NCI-H2227 (cell line): Measurements from ENCODE around the gene UPB1.

Experiments
- DNase-seq: peaks from one replicate; lab custom pipeline; 2025; ENCODE audit not compliant: unreplicated experiment; lab: John Stamatoyannopoulos, UW

UPB1 gene

GRCh38 chr22:24503137-24503842, 8.2 kb downstream of the UPB1 start:
- DNase-seq: peak; percentile 10

GRCh38 chr22:24503843-24504338, 8.8 kb downstream of the UPB1 start:
- no peak for DNase-seq

- DNase-seq: no peak
These were observed 9.4 kb downstream of the UPB1 start for GRCh38 chr22:24504540-24504939.

- no peak for DNase-seq
These were observed 10.0 kb downstream of the UPB1 start for GRCh38 chr22:24504956-24505736.

GRCh38 chr22:24506802-24507438, 11.8 kb downstream of the UPB1 start:
- DNase-seq: peak; percentile 11

- no peak for DNase-seq
These were observed 12.6 kb downstream of the UPB1 start for GRCh38 chr22:24507716-24508115.

GRCh38 chr22:24510637-24511625, 15.8 kb downstream of the UPB1 start:
- no peak for DNase-seq

GRCh38 chr22:24512043-24512442, 16.9 kb downstream of the UPB1 start:
- no peak for DNase-seq

- DNase-seq: no peak
These were observed 18.5 kb downstream of the UPB1 start for GRCh38 chr22:24513378-24514240.

GRCh38 chr22:24514241-24515026, 19.3 kb downstream of the UPB1 start:
- DNase-seq: no peak

GRCh38 chr22:24515027-24515338, 19.9 kb downstream of the UPB1 start:
- no peak for DNase-seq

GRCh38 chr22:24516301-24516737, 21.2 kb downstream of the UPB1 start:
- no peak for DNase-seq

- peak; percentile 26 for DNase-seq
These were observed 22.3 kb downstream of the UPB1 start for GRCh38 chr22:24517446-24517845.

GRCh38 chr22:24518228-24518627, 23.1 kb downstream of the UPB1 start:
- no peak for DNase-seq

GRCh38 chr22:24518771-24519485, 23.8 kb downstream of the UPB1 start:
- DNase-seq: no peak

- DNase-seq: no peak
These were observed 24.4 kb downstream of the UPB1 start for GRCh38 chr22:24519496-24519895.

GRCh38 chr22:24521791-24522245, 26.7 kb downstream of the UPB1 start:
- DNase-seq: peak; percentile 65

- DNase-seq: no peak
These were observed 28.7 kb downstream of the UPB1 start for GRCh38 chr22:24523873-24524272.
